GM15510 (cell line): ENCODE measurements around the gene NOSTRIN.

Experiments
- POLR2A ChIP-seq: IDR thresholded peaks from 3 replicates; pipeline ENCODE4 v1.6.1; 2011; ENCODE audit warnings: borderline replicate concordance; ENCODE audit not compliant: insufficient read length; ENCODE audit errors: extremely low read depth

The NOSTRIN gene

GRCh38 chr2:168781191-168781817 lies 21.1 kb upstream of the NOSTRIN start:
- TF ChIP-seq POLR2A: no peak

GRCh38 chr2:168782271-168782670 lies 20.2 kb upstream of the NOSTRIN start:
- no peak for TF ChIP-seq POLR2A

- no peak for TF ChIP-seq POLR2A
Observed at GRCh38 chr2:168784993-168785392, 17.4 kb upstream of the NOSTRIN start.

GRCh38 chr2:168787098-168787781 lies 15.2 kb upstream of the NOSTRIN start:
- no peak for TF ChIP-seq POLR2A

GRCh38 chr2:168787782-168788376 lies 14.6 kb upstream of the NOSTRIN start:
- TF ChIP-seq POLR2A: no peak

- TF ChIP-seq POLR2A: no peak
Observed at GRCh38 chr2:168789776-168790175, 12.7 kb upstream of the NOSTRIN start.

GRCh38 chr2:168790226-168790902 lies 12.1 kb upstream of the NOSTRIN start:
- TF ChIP-seq POLR2A: no peak

GRCh38 chr2:168793596-168793995 lies 8.8 kb upstream of the NOSTRIN start:
- no peak for TF ChIP-seq POLR2A

GRCh38 chr2:168794968-168795367 lies 7.5 kb upstream of the NOSTRIN start:
- no peak for TF ChIP-seq POLR2A

- TF ChIP-seq POLR2A: no peak
Observed at GRCh38 chr2:168796090-168796577, 6.3 kb upstream of the NOSTRIN start.

GRCh38 chr2:168796583-168797285 lies 5.7 kb upstream of the NOSTRIN start:
- TF ChIP-seq POLR2A: no peak

GRCh38 chr2:168797286-168797655 lies 5.2 kb upstream of the NOSTRIN start:
- TF ChIP-seq POLR2A: no peak

- TF ChIP-seq POLR2A: no peak
Observed at GRCh38 chr2:168798076-168798887, 4.2 kb upstream of the NOSTRIN start.

GRCh38 chr2:168798888-168799410 lies 3.5 kb upstream of the NOSTRIN start:
- no peak for TF ChIP-seq POLR2A
